AG04450 (cell line): ENCODE measurements around the gene TRIM66. TPM values are rescaled to one million over a fixed set of nuclear protein-coding genes. Genes with fewer than 3 reads are reported as not detected.

Experiments used
- CTCF ChIA-PET: fragments of 300-600, 350-600 bp; formaldehyde crosslinking; extraction: SDS; loops from one replicate; lab custom pipeline; 2022; ENCODE audit warnings: antibody characterized with exemption, inconsistent platforms; lab: Charles Lee
- POLR2A ChIA-PET: fragments of 350-600 bp; formaldehyde crosslinking; extraction: SDS; loops from one replicate; lab custom pipeline; 2021; ENCODE audit warnings: antibody characterized with exemption, inconsistent platforms; lab: Yijun Ruan, JAX
- DNase-seq: peaks from one replicate; pipeline ENCODE4 v3.0.0-alpha.2; 2011; ENCODE audit warnings: low read depth, low spot score
- H3K27ac ChIP-seq: one replicate; pipeline ENCODE4 v1.5.1; 2012; ENCODE audit warnings: low read depth, low read length, control low read depth
- H3K27me3 ChIP-seq: one replicate; pipeline ENCODE4 v1.6.0; 2012; ENCODE audit warnings: low read length; ENCODE audit not compliant: control insufficient read depth, insufficient read depth
- H3K4me3 ChIP-seq: 2 replicates; pipeline ENCODE4 v1.5.1; 2011; ENCODE audit warnings: mild to moderate bottlenecking, low read depth, low read length, control low read depth
- H3K9me3 ChIP-seq: 2 replicates; pipeline ENCODE4 v1.5.1; 2012; ENCODE audit warnings: low read length; ENCODE audit not compliant: control insufficient read depth, insufficient read depth
- CTCF ChIP-seq: IDR thresholded peaks from 2 replicates; pipeline ENCODE4 v1.5.1; 2011; ENCODE audit warnings: low read depth, low read length, control low read depth, inconsistent platforms
- polyA plus RNA-seq: library from polyadenylated mRNA; depleted of rRNA; stranded (reverse); fragments of >200 nt; gene quantifications from 2 replicates; pipeline ENCODE4 v1.2.3, GENCODE V29; 2011

TRIM66 gene
- polyA plus RNA-seq, 1 experiment: 6.3 TPM

DNA sequence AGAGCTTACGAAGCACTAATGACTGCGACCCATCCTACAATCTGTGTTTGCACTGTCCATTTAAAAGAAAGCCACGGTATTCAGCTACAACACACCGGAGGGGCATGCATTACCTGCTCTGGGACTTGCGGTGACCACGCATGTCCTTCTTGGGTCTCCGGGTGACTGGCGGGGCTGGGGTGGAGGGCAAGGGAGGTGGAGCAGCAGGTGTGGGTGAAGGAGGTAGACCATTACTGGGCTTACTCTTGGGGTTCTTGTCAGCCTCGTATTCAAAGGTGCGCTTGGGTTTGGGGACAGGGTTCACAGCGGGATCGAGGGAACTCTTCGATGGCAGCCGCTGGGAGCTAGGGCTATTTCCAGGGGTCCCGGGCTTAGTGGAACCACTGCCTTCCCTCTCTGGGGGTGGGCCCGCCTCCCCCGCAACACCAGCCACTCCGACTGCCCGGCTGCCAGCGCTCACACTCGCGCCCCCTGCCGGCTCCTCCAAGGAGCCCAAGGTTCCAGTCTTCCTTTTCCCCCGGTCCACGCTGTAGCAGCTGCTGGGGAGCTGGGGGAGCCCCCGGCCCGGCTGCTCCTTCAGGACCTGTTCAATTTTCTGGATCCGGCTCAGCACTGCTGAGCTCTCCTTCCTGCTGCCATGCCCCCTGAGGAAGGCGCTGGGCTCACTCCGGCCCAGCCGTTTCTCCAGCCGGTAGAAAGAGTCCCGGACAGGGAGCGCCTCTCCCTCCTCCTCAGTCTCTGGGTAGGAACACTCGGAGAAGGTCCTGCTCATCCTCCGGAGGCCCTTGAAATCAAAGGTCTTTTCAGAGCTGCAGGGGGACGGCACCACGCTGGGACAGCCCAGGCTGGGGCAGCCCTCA, 47.6 kb upstream of the TRIM66 start:
- no peak overlapping the region for H3K4me3 ChIP-seq
- H3K27me3 ChIP-seq: no peaks in the 10 kb centered on the region
- no peak for TF ChIP-seq CTCF
- peaks cover 3% of the 10 kb centered on the region; the same call in 1 of the 2 replicates for H3K9me3 ChIP-seq
- ChIA-PET CTCF (no interaction called here), POLR2A (interaction anchor here (0.7 kb wide), 1 partner anchor 9 kb away, joined by 3 read pairs; no protein-coding TSS in a partner anchor)
- no peak for DNase-seq
- no peak overlapping the region for H3K27ac ChIP-seq

GRCh38 chr11:8729067-8729466, 46.6 kb upstream of the TRIM66 start:
- POLR2A ChIA-PET: no interaction called here
- DNase-seq: no peak
- no peak for TF ChIP-seq CTCF
- Histone ChIP-seq H3K4me3 (no peak overlapping the region), H3K9me3 (peaks cover 3% of the 10 kb centered on the region; the same call in 1 of the 2 replicates), H3K27ac (peak overlapping the region; percentile 4), H3K27me3 (no peaks in the 10 kb centered on the region)
- CTCF ChIA-PET: interaction anchor here (0.6 kb wide), 1 partner anchor 81 kb away, joined by 3 read pairs; a partner anchor contains a TSS

DNA sequence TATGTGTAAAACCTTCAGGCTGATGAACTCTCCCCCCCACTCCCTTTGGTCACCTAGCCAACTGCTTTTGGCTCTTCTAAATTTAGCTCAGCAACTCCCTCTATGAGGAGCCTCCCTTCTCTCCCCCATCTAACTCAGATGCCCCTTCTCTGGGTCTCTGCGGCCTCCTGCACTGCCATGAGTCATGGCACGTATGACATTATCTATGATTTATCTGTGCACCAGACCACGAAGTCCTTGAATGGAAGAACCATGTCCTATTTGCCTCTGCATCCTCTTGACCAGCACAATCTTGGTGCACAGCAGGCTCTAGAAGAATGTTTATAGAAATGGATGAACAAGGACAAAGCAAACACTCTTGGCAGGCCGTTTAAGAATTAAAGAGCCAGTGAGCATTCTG, 46.1 kb upstream of the TRIM66 start:
- DNase-seq: no peak
- Histone ChIP-seq H3K4me3 (no peak overlapping the region), H3K27me3 (no peaks in the 10 kb centered on the region), H3K27ac (peak overlapping the region; percentile 4), H3K9me3 (peaks cover 3% of the 10 kb centered on the region; the same call in 1 of the 2 replicates)
- no peak for TF ChIP-seq CTCF
- ChIA-PET CTCF (interaction anchor here (0.6 kb wide), 1 partner anchor 82 kb away, joined by 3 read pairs; a partner anchor contains a TSS), POLR2A (interaction anchor here (0.7 kb wide), 1 partner anchor 9 kb away, joined by 3 read pairs; no protein-coding TSS in a partner anchor)

DNA sequence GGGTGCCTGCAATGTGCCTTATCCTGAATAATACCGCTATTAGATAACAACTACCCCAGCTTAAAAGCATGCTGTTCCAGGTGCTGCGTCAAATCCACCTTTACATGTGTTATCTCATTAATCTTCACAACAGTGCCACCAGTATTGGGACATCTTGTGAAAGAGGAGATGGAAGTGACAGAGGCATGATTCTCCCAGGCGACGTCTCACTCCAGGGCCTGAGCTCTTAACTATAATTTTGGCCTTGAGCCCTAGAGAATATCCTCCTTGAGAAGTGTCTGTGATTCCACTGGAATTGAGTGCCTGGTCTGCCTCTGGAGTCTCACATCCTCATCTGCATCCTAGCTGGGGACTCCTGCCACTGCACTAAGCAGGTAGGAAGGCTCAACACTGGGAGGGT, 43.9 kb upstream of the TRIM66 start:
- no peak for TF ChIP-seq CTCF
- peaks cover 3% of the 10 kb centered on the region; the same call in 1 of the 2 replicates for H3K9me3 ChIP-seq
- no peak for DNase-seq
- ChIA-PET POLR2A (no interaction called here), CTCF (interaction anchor here (1.4 kb wide), 1 partner anchor 411 kb away, joined by 3 read pairs; no protein-coding TSS in a partner anchor)
- no peak overlapping the region for H3K4me3 ChIP-seq
- H3K27me3 ChIP-seq: no peaks in the 10 kb centered on the region
- no peak overlapping the region for H3K27ac ChIP-seq

- DNase-seq: no peak
- Histone ChIP-seq H3K9me3 (no peaks in the 10 kb centered on the region), H3K27ac (no peak overlapping the region), H3K27me3 (no peaks in the 10 kb centered on the region), H3K4me3 (no peak overlapping the region)
- no peak for TF ChIP-seq CTCF
- CTCF ChIA-PET: no interaction called here
- POLR2A ChIA-PET: no interaction called here
Measured at GRCh38 chr11:8724682-8725081, 42.2 kb upstream of the TRIM66 start.
